Activated B cell treated with CpG ODN at 0.5 μM for 24 hours (primary cell): Measurements from ENCODE around the gene SPNS3. TPM values are rescaled to one million over a fixed set of nuclear protein-coding genes. Genes with fewer than 3 reads are reported as not detected.

Source experiments
- ATAC-seq: fragments of 200-7000 bp; cut with Tn5 transposase; one replicate; pipeline ENCODE4 v1.10.0; 2021; ENCODE audit warnings: low read depth, mild to moderate bottlenecking, moderate library complexity
- CTCF ChIA-PET: fragments of 350-600 bp; sonication (Branson Sonifier 250); formaldehyde crosslinking; loops from one replicate; lab custom pipeline; 2021; ENCODE audit warnings: antibody characterized with exemption; lab: Charles Lee
- POLR2A ChIA-PET: fragments of 350-600 bp; sonication (Branson Sonifier 250); formaldehyde crosslinking; loops from one replicate; lab custom pipeline; 2021; ENCODE audit warnings: antibody characterized with exemption; lab: Charles Lee
- DNase-seq: peaks from one replicate; pipeline ENCODE4 v3.0.0; 2022
- H3K27ac Mint-ChIP-seq: one replicate; pipeline ENCODE4 v1.8.0; 2020; ENCODE audit warnings: mixed read lengths
- H3K27me3 Mint-ChIP-seq: one replicate; pipeline ENCODE4 v1.8.0; 2021; ENCODE audit warnings: mixed read lengths
- H3K36me3 Mint-ChIP-seq: one replicate; pipeline ENCODE4 v1.8.0; 2021; ENCODE audit warnings: low read depth, mixed read lengths
- H3K4me1 Mint-ChIP-seq: one replicate; pipeline ENCODE4 v1.8.0; 2021; ENCODE audit warnings: mixed read lengths
- H3K4me3 Mint-ChIP-seq: one replicate; pipeline ENCODE4 v1.8.0; 2020; ENCODE audit warnings: mild to moderate bottlenecking, mixed read lengths
- H3K9me3 Mint-ChIP-seq: one replicate; pipeline ENCODE4 v1.8.0; 2020; ENCODE audit warnings: mixed read lengths
- CTCF ChIP-seq: fragments of 200-600 bp; IDR thresholded peaks from one replicate; pipeline ENCODE4 v1.8.0; 2022; ENCODE audit warnings: antibody characterized with exemption, mild to moderate bottlenecking
- intact Hi-C: fragments of 100-400 bp; cut with micrococcal nuclease; formaldehyde crosslinking; loops from one replicate; pipeline ENCODE4 v1.15.1; 2024
- total RNA-seq: library from RNA; stranded (reverse); gene quantifications from 2 replicates; pipeline ENCODE4 v1.2.3, GENCODE V29; 2022

The SPNS3 gene
- total RNA-seq, 1 donor from 2014 or later: 2.5 TPM

- CTCF ChIA-PET: no interaction called here
- DNase-seq (no peak), ATAC-seq (no peak)
- intact Hi-C loops: no loop called here
- no peaks in the 10 kb centered on the region for H3K36me3 Mint-ChIP-seq
- POLR2A ChIA-PET: no interaction called here
- H3K9me3 Mint-ChIP-seq: no peaks in the 10 kb centered on the region
- no peak for TF ChIP-seq CTCF
- H3K27me3 Mint-ChIP-seq: peaks cover 2% of the 10 kb centered on the region
- H3K27ac Mint-ChIP-seq: no peak overlapping the region
- H3K4me3 Mint-ChIP-seq: no peak overlapping the region
- H3K4me1 Mint-ChIP-seq: peaks cover 30% of the 10 kb centered on the region
Measured at GRCh38 chr17:4487820-4488716, 54.3 kb downstream of the SPNS3 start.

- H3K27ac Mint-ChIP-seq: no peak overlapping the region
Measured at GRCh38 chr17:4488989-4489595, 55.4 kb downstream of the SPNS3 start.

GRCh38 chr17:4490109-4490591, 56.4 kb downstream of the SPNS3 start:
- intact Hi-C loops: no loop called here
- Mint-ChIP-seq H3K27ac (peak overlapping the region; percentile 36), H3K27me3 (peaks cover 2% of the 10 kb centered on the region), H3K4me1 (peaks cover 31% of the 10 kb centered on the region), H3K9me3 (no peaks in the 10 kb centered on the region), H3K4me3 (no peak overlapping the region), H3K36me3 (no peaks in the 10 kb centered on the region)
- DNase-seq (no peak), ATAC-seq (no peak)
- POLR2A ChIA-PET: no interaction called here
- no peak for TF ChIP-seq CTCF
- CTCF ChIA-PET: no interaction called here

More at GRCh38 chr17:4488989-4489595, 55.4 kb downstream of the SPNS3 start:
- DNase-seq (no peak), ATAC-seq (no peak)
- Mint-ChIP-seq H3K27me3 (peaks cover 2% of the 10 kb centered on the region), H3K4me3 (no peak overlapping the region), H3K36me3 (no peaks in the 10 kb centered on the region), H3K9me3 (no peaks in the 10 kb centered on the region), H3K4me1 (peaks cover 34% of the 10 kb centered on the region)
- ChIA-PET POLR2A (no interaction called here), CTCF (no interaction called here)
- TF ChIP-seq CTCF: no peak
- intact Hi-C loops: no loop called here

- no peak for DNase-seq
- ChIA-PET POLR2A (no interaction called here), CTCF (no interaction called here)
- no peak for TF ChIP-seq CTCF
- Mint-ChIP-seq H3K4me1 (peaks cover 30% of the 10 kb centered on the region), H3K36me3 (no peaks in the 10 kb centered on the region), H3K27ac (no peak overlapping the region), H3K9me3 (no peaks in the 10 kb centered on the region), H3K27me3 (peaks cover 2% of the 10 kb centered on the region), H3K4me3 (no peak overlapping the region)
- intact Hi-C loops: no loop called here
- ATAC-seq: no peak
Measured at GRCh38 chr17:4490637-4491061, 56.9 kb downstream of the SPNS3 start.
